IMR-90 (cell line): ENCODE data around the gene DNAH6. TPM values are rescaled to one million over a fixed set of nuclear protein-coding genes. Genes with fewer than 3 reads are reported as not detected.

Experiments used
- ATAC-seq: fragments of 200-7000 bp; cut with Tn5 transposase; 2 replicates; pipeline ENCODE4 v1.9.1; 2020; ENCODE audit warnings: low read depth, mild to moderate bottlenecking, moderate library complexity
- BruUV-seq: library from RNA; stranded (reverse); fragments of 400-500 nt; replicated peaks from 2 replicates; lab custom pipeline; 2021; lab: Mats Ljungman, UMichigan
- CTCF ChIA-PET: fragments of 300-600 bp; formaldehyde crosslinking; extraction: SDS; loops from one replicate; lab custom pipeline; 2021; ENCODE audit warnings: antibody characterized with exemption; lab: Yijun Ruan, JAX
- POLR2A ChIA-PET: fragments of 300-600 bp; sonication (Branson Sonifier 250); formaldehyde crosslinking; loops from one replicate; lab custom pipeline; 2022; ENCODE audit warnings: antibody characterized with exemption; ENCODE audit not compliant: unreplicated experiment; lab: Charles Lee
- DNase-seq: peaks from one replicate; pipeline ENCODE4 v3.0.0; 2013
- H2AFZ ChIP-seq: replicated peaks from 2 replicates; pipeline ENCODE3; 2013; ENCODE audit warnings: low read length, mild to moderate bottlenecking; ENCODE audit not compliant: poor library complexity
- H2AK5ac ChIP-seq: 2 replicates; pipeline ENCODE4 v1.6.1; 2013; ENCODE audit warnings: low read depth, low read length, inconsistent platforms
- H2AK9ac ChIP-seq: replicated peaks from 2 replicates; pipeline ENCODE3; 2013; ENCODE audit warnings: mild to moderate bottlenecking, low read depth, low read length, moderate library complexity; ENCODE audit not compliant: poor library complexity
- H2BK120ac ChIP-seq: 2 replicates; pipeline ENCODE4 v1.6.1; 2013; ENCODE audit warnings: low read depth, low read length, inconsistent platforms
- H2BK15ac ChIP-seq: 3 replicates; pipeline ENCODE4 v1.6.1; 2013; ENCODE audit warnings: low read depth, low read length, inconsistent platforms
- H2BK20ac ChIP-seq: 2 replicates; pipeline ENCODE4 v1.6.1; 2013; ENCODE audit warnings: low read depth, mild to moderate bottlenecking, inconsistent platforms, low read length, moderate library complexity
- H2BK5ac ChIP-seq: 2 replicates; pipeline ENCODE4 v1.6.1; 2013; ENCODE audit warnings: mild to moderate bottlenecking, low read depth, low read length, inconsistent platforms; ENCODE audit not compliant: poor library complexity, severe bottlenecking
- H3K14ac ChIP-seq: replicated peaks from 2 replicates; pipeline ENCODE4 v1.6.1; 2013; ENCODE audit warnings: low read depth, low read length, inconsistent platforms
- H3K18ac ChIP-seq: 2 replicates; pipeline ENCODE4 v1.6.1; 2013; ENCODE audit warnings: low read depth, low read length, control low read depth
- H3K23ac ChIP-seq: 2 replicates; pipeline ENCODE4 v1.6.1; 2013; ENCODE audit warnings: low read depth, low read length, inconsistent platforms
- H3K27ac ChIP-seq: 2 replicates; pipeline ENCODE4 v1.5.1; 2013; ENCODE audit warnings: mild to moderate bottlenecking, control low read depth, low read length; ENCODE audit not compliant: insufficient read depth
- H3K27me3 ChIP-seq: 2 replicates; pipeline ENCODE4 v1.6.1; 2013; ENCODE audit warnings: low read length; ENCODE audit not compliant: control insufficient read depth, insufficient read depth
- H3K36me3 ChIP-seq: 2 replicates; pipeline ENCODE4 v1.6.1; 2013; ENCODE audit warnings: low read length, mixed read lengths; ENCODE audit not compliant: control insufficient read depth, insufficient read depth
- H3K4ac ChIP-seq: 2 replicates; pipeline ENCODE4 v1.6.1; 2013; ENCODE audit warnings: low read depth, low read length, inconsistent platforms
- H3K4me1 ChIP-seq: 2 replicates; pipeline ENCODE4 v1.6.1; 2013; ENCODE audit warnings: low read length, mixed read lengths; ENCODE audit not compliant: control insufficient read depth, insufficient read depth
- H3K4me2 ChIP-seq: 2 replicates; pipeline ENCODE4 v1.6.1; 2013; ENCODE audit warnings: low read depth, mild to moderate bottlenecking, control low read depth, low read length, moderate library complexity
- H3K4me3 ChIP-seq: 2 replicates; pipeline ENCODE4 v1.5.1; 2013; ENCODE audit warnings: low read depth, mild to moderate bottlenecking, control low read depth, low read length, moderate library complexity; ENCODE audit not compliant: insufficient read depth
- H3K56ac ChIP-seq: 2 replicates; pipeline ENCODE4 v1.6.1; 2013; ENCODE audit warnings: low read length, inconsistent platforms; ENCODE audit not compliant: insufficient read depth; ENCODE audit errors: extremely low read depth
- H3K79me1 ChIP-seq, 2 experiments: 2 replicates each; pipeline ENCODE4 v1.6.1; 2013; ENCODE audit warnings: low read length in 2 of 2, inconsistent platforms in 1 of 2, low read depth in 1 of 2
- H3K9ac ChIP-seq: 2 replicates; pipeline ENCODE4 v1.6.1; 2013; ENCODE audit warnings: low read depth, low read length, control low read depth
- H3K9me1 ChIP-seq: 2 replicates; pipeline ENCODE4 v1.6.1; 2013; ENCODE audit warnings: low read length, inconsistent platforms; ENCODE audit not compliant: insufficient read depth
- H3K9me3 ChIP-seq: 2 replicates; pipeline ENCODE4 v1.6.1; 2013; ENCODE audit warnings: low read length; ENCODE audit not compliant: control insufficient read depth, insufficient read depth
- H4K20me1 ChIP-seq: 2 replicates; pipeline ENCODE4 v1.6.1; 2013; ENCODE audit warnings: low read length, inconsistent platforms; ENCODE audit not compliant: insufficient read depth
- H4K5ac ChIP-seq: 2 replicates; pipeline ENCODE4 v1.6.1; 2013; ENCODE audit warnings: mild to moderate bottlenecking, low read depth, low read length, control low read depth
- H4K8ac ChIP-seq, 2 experiments: 2 replicates each; pipeline ENCODE4 v1.6.1; 2013; ENCODE audit warnings: low read depth in 2 of 2, low read length in 2 of 2, control low read depth in 1 of 2, inconsistent platforms in 1 of 2
- H4K91ac ChIP-seq: 2 replicates; pipeline ENCODE4 v1.6.1; 2013; ENCODE audit warnings: low read depth, low read length, inconsistent platforms; ENCODE audit not compliant: insufficient read depth
- BHLHE40 ChIP-seq: fragments of 150-350 bp; IDR thresholded peaks from 2 replicates; pipeline ENCODE4 v1.6.1; 2016; ENCODE audit warnings: mild to moderate bottlenecking, low read depth, low read length
- CEBPB ChIP-seq: IDR thresholded peaks from 2 replicates; pipeline ENCODE4 v1.6.1; 2012; ENCODE audit warnings: low read depth, low read length, improper control_type of control experiment
- CHD1 ChIP-seq: IDR thresholded peaks from 2 replicates; pipeline ENCODE4 v1.6.1; 2012; ENCODE audit warnings: low read depth, low read length, improper control_type of control experiment
- FOS ChIP-seq: fragments of 150-350 bp; IDR thresholded peaks from 2 replicates; pipeline ENCODE4 v1.6.1; 2016; ENCODE audit warnings: low read depth, low read length
- MAFK ChIP-seq: IDR thresholded peaks from 2 replicates; pipeline ENCODE4 v1.6.1; 2012; ENCODE audit warnings: low read depth, low read length, improper control_type of control experiment
- MAZ ChIP-seq: IDR thresholded peaks from 2 replicates; pipeline ENCODE4 v1.6.1; 2012; ENCODE audit warnings: low read depth, mild to moderate bottlenecking, low read length, improper control_type of control experiment, moderate library complexity, borderline replicate concordance
- MXI1 ChIP-seq: IDR thresholded peaks from 2 replicates; pipeline ENCODE4 v1.6.1; 2012; ENCODE audit warnings: low read depth, mild to moderate bottlenecking, low read length, moderate library complexity, borderline replicate concordance
- NFE2L2 ChIP-seq: fragments of 150-350 bp; IDR thresholded peaks from 2 replicates; pipeline ENCODE4 v1.6.1; 2016; ENCODE audit warnings: low read depth, mild to moderate bottlenecking, low read length
- POLR2A ChIP-seq: IDR thresholded peaks from 2 replicates; pipeline ENCODE4 v1.6.1; 2012; ENCODE audit warnings: mild to moderate bottlenecking, low read depth, low read length
- RAD21 ChIP-seq: IDR thresholded peaks from 2 replicates; pipeline ENCODE4 v1.6.1; 2012; ENCODE audit warnings: low read length, improper control_type of control experiment
- RCOR1 ChIP-seq: IDR thresholded peaks from 2 replicates; pipeline ENCODE4 v1.6.1; 2012; ENCODE audit warnings: mild to moderate bottlenecking, low read length, improper control_type of control experiment; ENCODE audit not compliant: insufficient replicate concordance
- RFX5 ChIP-seq: IDR thresholded peaks from 2 replicates; pipeline ENCODE4 v1.8.0; 2012; ENCODE audit warnings: low read depth, mild to moderate bottlenecking, low read length, moderate library complexity
- SMC3 ChIP-seq: fragments of 150-350 bp; IDR thresholded peaks from 2 replicates; pipeline ENCODE4 v1.6.1; 2016; ENCODE audit warnings: low read depth, mild to moderate bottlenecking, antibody characterized with exemption, low read length, moderate library complexity
- WGBS, 2 experiments: methylation state at CpG; one replicate each; pipeline versions ENCODE4 v1.1.5 to v1.1.7; 2013; ENCODE audit warnings: missing lambda C conversion rate in 2 of 2; ENCODE audit not compliant: insufficient read length in 1 of 2; ENCODE audit errors: extremely low coverage in 2 of 2; 5-methylcytosine and 5-hydroxymethylcytosine counted together
- dilution Hi-C: fragments of 300-500 bp; cut with HindIII; formaldehyde crosslinking; loops from one replicate; pipeline ENCODE4 v1.14.3; 2018; ENCODE audit warnings: low sequenced_read_pairs; ENCODE audit not compliant: unreplicated experiment
- in situ Hi-C: fragments of 300-500 bp; cut with MboI; formaldehyde crosslinking; loops from 3 replicates; pipeline ENCODE4 v1.14.3; 2019; ENCODE audit warnings: low sequenced_read_pairs, inconsistent platforms, mixed read lengths
- intact Hi-C: fragments of 100-400 bp; cut with micrococcal nuclease; formaldehyde crosslinking; loops from 2 replicates; pipeline ENCODE4 v1.10.0; 2022
- polyA plus RNA-seq, 3 experiments: library from polyadenylated mRNA; depleted of rRNA; stranded (reverse); fragments of >200 nt; gene quantifications; 2 replicates each; pipeline ENCODE4 v1.2.3, GENCODE V29; 2012; ENCODE audit warnings: low replicate concordance in 1 of 3
- total RNA-seq: library from RNA; depleted of rRNA; stranded (reverse); fragments of >200 nt; gene quantifications from 2 replicates; pipeline ENCODE4 v1.2.3, GENCODE V29; 2012
- TF ChIP-seq, protein P1 (sequence below): fragments of 150-350 bp; IDR thresholded peaks from 2 replicates; pipeline ENCODE4 v1.6.1; 2017; ENCODE audit warnings: mild to moderate bottlenecking, antibody characterized with exemption, low read length, low read depth
- TF ChIP-seq, protein P2 (sequence below): fragments of 150-350 bp; IDR thresholded peaks from 2 replicates; pipeline ENCODE4 v1.6.1; 2016; ENCODE audit warnings: low read depth, mild to moderate bottlenecking, low read length, moderate library complexity, borderline replicate concordance
- TF ChIP-seq, protein P3 (sequence below): conservative IDR thresholded peaks from 2 replicates; pipeline ENCODE4 v1.5.1; 2012; ENCODE audit warnings: mild to moderate bottlenecking, low read depth, low read length, improper control_type of control experiment

DNAH6 gene
- total and polyA plus RNA-seq, 2 of the 4 experiments (the other 2 are of a cell fraction) = under 0.01 to 0.07 TPM

DNA sequence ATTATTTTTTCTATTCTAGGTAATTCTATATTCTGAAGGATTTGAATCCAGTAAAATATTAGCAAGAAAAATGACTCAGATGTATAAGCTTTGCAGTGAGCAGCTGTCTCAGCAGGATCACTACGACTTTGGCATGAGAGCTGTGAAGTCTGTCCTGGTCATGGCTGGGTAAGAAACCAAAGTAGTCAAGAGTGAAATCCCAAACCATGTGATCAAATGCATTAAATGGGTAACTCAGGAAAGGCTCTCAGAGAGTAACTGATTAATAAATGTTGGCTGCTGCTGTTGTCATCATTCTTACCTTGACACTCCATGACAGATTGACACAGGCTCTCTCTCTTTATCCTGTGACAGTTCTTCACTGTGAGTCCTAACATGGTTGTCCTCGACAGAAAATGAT, 124.1 kb downstream of the DNAH6 start:
- peaks cover 7% of the 10 kb centered on the region for H3K27me3 ChIP-seq
- no peak for ATAC-seq
- no peak overlapping the region for H3K14ac ChIP-seq
- H3K79me1 ChIP-seq = no peaks in the 10 kb centered on the region
- CTCF ChIA-PET = no interaction called here
- H4K8ac ChIP-seq = no peak overlapping the region
- intact Hi-C loops (no loop called here), dilution Hi-C loops (no loop called here), in situ Hi-C loops (no loop called here)
- no peak overlapping the region for H3K4me2 ChIP-seq
- H2BK20ac ChIP-seq = no peak overlapping the region
- H4K20me1 ChIP-seq = no peaks in the 10 kb centered on the region
- H2BK15ac ChIP-seq = no peak overlapping the region
- no peaks in the 10 kb centered on the region for H3K9me3 ChIP-seq
- no peak overlapping the region for H4K5ac ChIP-seq
- no peak overlapping the region for H3K56ac ChIP-seq
- TF ChIP-seq, protein P1, sequence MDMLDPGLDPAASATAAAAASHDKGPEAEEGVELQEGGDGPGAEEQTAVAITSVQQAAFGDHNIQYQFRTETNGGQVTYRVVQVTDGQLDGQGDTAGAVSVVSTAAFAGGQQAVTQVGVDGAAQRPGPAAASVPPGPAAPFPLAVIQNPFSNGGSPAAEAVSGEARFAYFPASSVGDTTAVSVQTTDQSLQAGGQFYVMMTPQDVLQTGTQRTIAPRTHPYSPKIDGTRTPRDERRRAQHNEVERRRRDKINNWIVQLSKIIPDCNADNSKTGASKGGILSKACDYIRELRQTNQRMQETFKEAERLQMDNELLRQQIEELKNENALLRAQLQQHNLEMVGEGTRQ = no peak
- TF ChIP-seq, protein P2, sequence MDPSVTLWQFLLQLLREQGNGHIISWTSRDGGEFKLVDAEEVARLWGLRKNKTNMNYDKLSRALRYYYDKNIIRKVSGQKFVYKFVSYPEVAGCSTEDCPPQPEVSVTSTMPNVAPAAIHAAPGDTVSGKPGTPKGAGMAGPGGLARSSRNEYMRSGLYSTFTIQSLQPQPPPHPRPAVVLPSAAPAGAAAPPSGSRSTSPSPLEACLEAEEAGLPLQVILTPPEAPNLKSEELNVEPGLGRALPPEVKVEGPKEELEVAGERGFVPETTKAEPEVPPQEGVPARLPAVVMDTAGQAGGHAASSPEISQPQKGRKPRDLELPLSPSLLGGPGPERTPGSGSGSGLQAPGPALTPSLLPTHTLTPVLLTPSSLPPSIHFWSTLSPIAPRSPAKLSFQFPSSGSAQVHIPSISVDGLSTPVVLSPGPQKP = no peak
- TF ChIP-seq FOS (no peak), SMC3 (no peak), CHD1 (no peak), MAZ (no peak), RFX5 (no peak), CEBPB (no peak), RCOR1 (no peak), MXI1 (no peak), RAD21 (no peak), POLR2A (no peak), BHLHE40 (no peak), NFE2L2 (no peak), MAFK (no peak)
- TF ChIP-seq, protein P3, sequence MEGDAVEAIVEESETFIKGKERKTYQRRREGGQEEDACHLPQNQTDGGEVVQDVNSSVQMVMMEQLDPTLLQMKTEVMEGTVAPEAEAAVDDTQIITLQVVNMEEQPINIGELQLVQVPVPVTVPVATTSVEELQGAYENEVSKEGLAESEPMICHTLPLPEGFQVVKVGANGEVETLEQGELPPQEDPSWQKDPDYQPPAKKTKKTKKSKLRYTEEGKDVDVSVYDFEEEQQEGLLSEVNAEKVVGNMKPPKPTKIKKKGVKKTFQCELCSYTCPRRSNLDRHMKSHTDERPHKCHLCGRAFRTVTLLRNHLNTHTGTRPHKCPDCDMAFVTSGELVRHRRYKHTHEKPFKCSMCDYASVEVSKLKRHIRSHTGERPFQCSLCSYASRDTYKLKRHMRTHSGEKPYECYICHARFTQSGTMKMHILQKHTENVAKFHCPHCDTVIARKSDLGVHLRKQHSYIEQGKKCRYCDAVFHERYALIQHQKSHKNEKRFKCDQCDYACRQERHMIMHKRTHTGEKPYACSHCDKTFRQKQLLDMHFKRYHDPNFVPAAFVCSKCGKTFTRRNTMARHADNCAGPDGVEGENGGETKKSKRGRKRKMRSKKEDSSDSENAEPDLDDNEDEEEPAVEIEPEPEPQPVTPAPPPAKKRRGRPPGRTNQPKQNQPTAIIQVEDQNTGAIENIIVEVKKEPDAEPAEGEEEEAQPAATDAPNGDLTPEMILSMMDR = no peak
- no peak overlapping the region for H3K27ac ChIP-seq
- no peaks in the 10 kb centered on the region for H3K36me3 ChIP-seq
- no peaks in the 10 kb centered on the region for H3K9me1 ChIP-seq
- DNase-seq = no peak
- H2AFZ ChIP-seq = no peak overlapping the region
- no peak overlapping the region for H2BK5ac ChIP-seq
- no peak overlapping the region for H3K23ac ChIP-seq
- H2BK120ac ChIP-seq = no peak overlapping the region
- no peak overlapping the region for H3K4ac ChIP-seq
- H4K91ac ChIP-seq = no peak overlapping the region
- no peaks in the 10 kb centered on the region for H3K4me1 ChIP-seq
- no CpG with 5 or more reads among the region's 2 CpGs for WGBS, 2 experiments
- no peak overlapping the region for H3K4me3 ChIP-seq
- H2AK9ac ChIP-seq = no peak overlapping the region
- POLR2A ChIA-PET = no interaction called here
- H3K9ac ChIP-seq = no peak overlapping the region
- no peak overlapping the region for H2AK5ac ChIP-seq
- no TSS peak for BruUV-seq
- H3K18ac ChIP-seq = no peak overlapping the region
